HepG2 (cell line): ENCODE data around the gene TTN. TPM values are rescaled to one million over a fixed set of nuclear protein-coding genes. Genes with fewer than 3 reads are reported as not detected.

Experiments
- KDM1A ChIP-seq: IDR thresholded peaks from 2 replicates; pipeline ENCODE4 v1.6.1; 2016; ENCODE audit warnings: missing compliant biosample characterization
- KDM5A ChIP-seq: fragments of 200-600 bp; sonication (generic); IDR thresholded peaks from 2 replicates; pipeline ENCODE4 v1.7.0; 2018; ENCODE audit warnings: antibody characterized with exemption, mild to moderate bottlenecking, low read length, borderline replicate concordance
- PHF21A ChIP-seq: sonication (generic); formaldehyde crosslinking; IDR thresholded peaks from 2 replicates; pipeline ENCODE4 v1.5.0; 2020; ENCODE audit warnings: mild to moderate bottlenecking, missing genetic modification reagents
- RFXANK ChIP-seq: IDR thresholded peaks from 2 replicates; pipeline ENCODE4 v1.6.1; 2016
- ZNF318 ChIP-seq: sonication (generic); formaldehyde crosslinking; IDR thresholded peaks from 2 replicates; pipeline ENCODE4 v1.4.0; 2020; ENCODE audit warnings: mild to moderate bottlenecking, missing genetic modification reagents
- ZSCAN30 ChIP-seq: sonication (generic); formaldehyde crosslinking; IDR thresholded peaks from 2 replicates; pipeline ENCODE4 v1.5.0; 2020; ENCODE audit warnings: mild to moderate bottlenecking, missing genetic modification reagents
- polyA plus RNA-seq, 8 experiments: library from polyadenylated mRNA; depleted of rRNA in 3 of 8; stranded (reverse) in 7 of 8; unstranded in 1 of 8; fragments of >200 nt; fragmentation: Illumina TruSeq in 4 of 8; extraction: Trizol in 4 of 8; gene quantifications; 2 replicates each; pipeline versions ENCODE4 v1.2.1 to v1.2.3, GENCODE V29; 2011 to 2016; ENCODE audit warnings: low read depth in 4 of 8, missing spikeins in 1 of 8, mixed read lengths in 1 of 8; ENCODE audit not compliant: insufficient read depth in 1 of 8
- total RNA-seq, 5 experiments: library from RNA; depleted of rRNA; stranded (reverse); fragments of >200 nt; fragmentation: Illumina TruSeq; extraction: Trizol; gene quantifications; 2 replicates each; pipeline ENCODE4 v1.2.3, GENCODE V29; 2016; ENCODE audit warnings: low read depth in 1 of 5
- TF ChIP-seq, protein P1 (sequence below): sonication (generic); formaldehyde crosslinking; conservative IDR thresholded peaks from 2 replicates; pipeline ENCODE4 v1.4.0; 2020; ENCODE audit warnings: missing genetic modification reagents
- TF ChIP-seq, protein P2 (sequence below): sonication (generic); formaldehyde crosslinking; IDR thresholded peaks from 2 replicates; pipeline ENCODE4 v1.4.0; 2020; ENCODE audit warnings: mild to moderate bottlenecking, low read depth, missing genetic modification reagents
- TF ChIP-seq, protein P3 (sequence below): sonication (generic); formaldehyde crosslinking; IDR thresholded peaks from 2 replicates; pipeline ENCODE4 v1.9.0; 2021; ENCODE audit warnings: mild to moderate bottlenecking, missing genetic modification reagents

The TTN gene
- total and polyA plus RNA-seq, 2 of the 13 experiments (the other 11 are each of a cell fraction or from before 2014, with no cell fraction given), result under 0.01 TPM

GRCh38 chr2:178478439-178479274 lies 328.6 kb downstream of the TTN start, which contains the start of gene FKBP7 (continued):
- TF ChIP-seq, protein P1, sequence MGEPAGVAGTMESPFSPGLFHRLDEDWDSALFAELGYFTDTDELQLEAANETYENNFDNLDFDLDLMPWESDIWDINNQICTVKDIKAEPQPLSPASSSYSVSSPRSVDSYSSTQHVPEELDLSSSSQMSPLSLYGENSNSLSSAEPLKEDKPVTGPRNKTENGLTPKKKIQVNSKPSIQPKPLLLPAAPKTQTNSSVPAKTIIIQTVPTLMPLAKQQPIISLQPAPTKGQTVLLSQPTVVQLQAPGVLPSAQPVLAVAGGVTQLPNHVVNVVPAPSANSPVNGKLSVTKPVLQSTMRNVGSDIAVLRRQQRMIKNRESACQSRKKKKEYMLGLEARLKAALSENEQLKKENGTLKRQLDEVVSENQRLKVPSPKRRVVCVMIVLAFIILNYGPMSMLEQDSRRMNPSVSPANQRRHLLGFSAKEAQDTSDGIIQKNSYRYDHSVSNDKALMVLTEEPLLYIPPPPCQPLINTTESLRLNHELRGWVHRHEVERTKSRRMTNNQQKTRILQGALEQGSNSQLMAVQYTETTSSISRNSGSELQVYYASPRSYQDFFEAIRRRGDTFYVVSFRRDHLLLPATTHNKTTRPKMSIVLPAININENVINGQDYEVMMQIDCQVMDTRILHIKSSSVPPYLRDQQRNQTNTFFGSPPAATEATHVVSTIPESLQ (CRISPR knock-in tag), result peak; percentile 77
- peak; percentile 75 for TF ChIP-seq KDM5A
- TF ChIP-seq, protein P2, sequence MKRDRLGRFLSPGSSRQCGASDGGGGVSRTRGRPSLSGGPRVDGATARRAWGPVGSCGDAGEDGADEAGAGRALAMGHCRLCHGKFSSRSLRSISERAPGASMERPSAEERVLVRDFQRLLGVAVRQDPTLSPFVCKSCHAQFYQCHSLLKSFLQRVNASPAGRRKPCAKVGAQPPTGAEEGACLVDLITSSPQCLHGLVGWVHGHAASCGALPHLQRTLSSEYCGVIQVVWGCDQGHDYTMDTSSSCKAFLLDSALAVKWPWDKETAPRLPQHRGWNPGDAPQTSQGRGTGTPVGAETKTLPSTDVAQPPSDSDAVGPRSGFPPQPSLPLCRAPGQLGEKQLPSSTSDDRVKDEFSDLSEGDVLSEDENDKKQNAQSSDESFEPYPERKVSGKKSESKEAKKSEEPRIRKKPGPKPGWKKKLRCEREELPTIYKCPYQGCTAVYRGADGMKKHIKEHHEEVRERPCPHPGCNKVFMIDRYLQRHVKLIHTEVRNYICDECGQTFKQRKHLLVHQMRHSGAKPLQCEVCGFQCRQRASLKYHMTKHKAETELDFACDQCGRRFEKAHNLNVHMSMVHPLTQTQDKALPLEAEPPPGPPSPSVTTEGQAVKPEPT, result no peak
- peak; percentile 52; the same call in 1 of the 2 replicates for TF ChIP-seq ZNF318 (CRISPR knock-in tag)
- no peak for TF ChIP-seq PHF21A (CRISPR knock-in tag)
- TF ChIP-seq, protein P3, sequence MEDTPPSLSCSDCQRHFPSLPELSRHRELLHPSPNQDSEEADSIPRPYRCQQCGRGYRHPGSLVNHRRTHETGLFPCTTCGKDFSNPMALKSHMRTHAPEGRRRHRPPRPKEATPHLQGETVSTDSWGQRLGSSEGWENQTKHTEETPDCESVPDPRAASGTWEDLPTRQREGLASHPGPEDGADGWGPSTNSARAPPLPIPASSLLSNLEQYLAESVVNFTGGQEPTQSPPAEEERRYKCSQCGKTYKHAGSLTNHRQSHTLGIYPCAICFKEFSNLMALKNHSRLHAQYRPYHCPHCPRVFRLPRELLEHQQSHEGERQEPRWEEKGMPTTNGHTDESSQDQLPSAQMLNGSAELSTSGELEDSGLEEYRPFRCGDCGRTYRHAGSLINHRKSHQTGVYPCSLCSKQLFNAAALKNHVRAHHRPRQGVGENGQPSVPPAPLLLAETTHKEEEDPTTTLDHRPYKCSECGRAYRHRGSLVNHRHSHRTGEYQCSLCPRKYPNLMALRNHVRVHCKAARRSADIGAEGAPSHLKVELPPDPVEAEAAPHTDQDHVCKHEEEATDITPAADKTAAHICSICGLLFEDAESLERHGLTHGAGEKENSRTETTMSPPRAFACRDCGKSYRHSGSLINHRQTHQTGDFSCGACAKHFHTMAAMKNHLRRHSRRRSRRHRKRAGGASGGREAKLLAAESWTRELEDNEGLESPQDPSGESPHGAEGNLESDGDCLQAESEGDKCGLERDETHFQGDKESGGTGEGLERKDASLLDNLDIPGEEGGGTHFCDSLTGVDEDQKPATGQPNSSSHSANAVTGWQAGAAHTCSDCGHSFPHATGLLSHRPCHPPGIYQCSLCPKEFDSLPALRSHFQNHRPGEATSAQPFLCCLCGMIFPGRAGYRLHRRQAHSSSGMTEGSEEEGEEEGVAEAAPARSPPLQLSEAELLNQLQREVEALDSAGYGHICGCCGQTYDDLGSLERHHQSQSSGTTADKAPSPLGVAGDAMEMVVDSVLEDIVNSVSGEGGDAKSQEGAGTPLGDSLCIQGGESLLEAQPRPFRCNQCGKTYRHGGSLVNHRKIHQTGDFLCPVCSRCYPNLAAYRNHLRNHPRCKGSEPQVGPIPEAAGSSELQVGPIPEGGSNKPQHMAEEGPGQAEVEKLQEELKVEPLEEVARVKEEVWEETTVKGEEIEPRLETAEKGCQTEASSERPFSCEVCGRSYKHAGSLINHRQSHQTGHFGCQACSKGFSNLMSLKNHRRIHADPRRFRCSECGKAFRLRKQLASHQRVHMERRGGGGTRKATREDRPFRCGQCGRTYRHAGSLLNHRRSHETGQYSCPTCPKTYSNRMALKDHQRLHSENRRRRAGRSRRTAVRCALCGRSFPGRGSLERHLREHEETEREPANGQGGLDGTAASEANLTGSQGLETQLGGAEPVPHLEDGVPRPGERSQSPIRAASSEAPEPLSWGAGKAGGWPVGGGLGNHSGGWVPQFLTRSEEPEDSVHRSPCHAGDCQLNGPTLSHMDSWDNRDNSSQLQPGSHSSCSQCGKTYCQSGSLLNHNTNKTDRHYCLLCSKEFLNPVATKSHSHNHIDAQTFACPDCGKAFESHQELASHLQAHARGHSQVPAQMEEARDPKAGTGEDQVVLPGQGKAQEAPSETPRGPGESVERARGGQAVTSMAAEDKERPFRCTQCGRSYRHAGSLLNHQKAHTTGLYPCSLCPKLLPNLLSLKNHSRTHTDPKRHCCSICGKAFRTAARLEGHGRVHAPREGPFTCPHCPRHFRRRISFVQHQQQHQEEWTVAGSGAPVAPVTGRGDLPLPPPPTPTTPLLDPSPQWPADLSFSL (CRISPR knock-in tag), result peak; percentile 78
- TF ChIP-seq RFXANK, result 0 out of 2 replicates have a peak, but pooled peaks have one; percentile 35
- TF ChIP-seq ZSCAN30 (CRISPR knock-in tag), result no peak
- peak; percentile 95 for TF ChIP-seq KDM1A (CRISPR knock-in tag)
